ENCODE data around the gene CNBD2. TPM values are rescaled to one million over a fixed set of nuclear protein-coding genes. Genes with fewer than 3 reads are reported as not detected.
"Not testable (repeated sequence)": the region's sequence is repeated elsewhere in the genome, so short reads cannot be mapped to it uniquely, and the experiment has no call there.

Gene CNBD2
- total RNA-seq, 1 donor from 2014 or later, result 3.7 TPM

GRCh38 chr20:35994994-35995453, 26.6 kb downstream of the CNBD2 start:
- H3K27ac ChIP-seq (replicated peaks), result no peak overlapping the region
- peak; percentile 80 for DNase-seq
- intact Hi-C loops (cut with micrococcal nuclease), result no loop called here
- H3K4me1 ChIP-seq, result peaks cover 3% of the 10 kb centered on the region
- H3K27me3 ChIP-seq (ENCODE audit: low read depth), result no peaks in the 10 kb centered on the region
- no peak overlapping the region for H3K4me3 ChIP-seq
- TF ChIP-seq CTCF (IDR thresholded peaks at IDR 0.05; ENCODE audit: borderline replicate concordance), result peak; percentile 93
- H3K9me3 ChIP-seq (replicated peaks), result peaks cover 6% of the 10 kb centered on the region
- H3K36me3 ChIP-seq, result no peaks in the 10 kb centered on the region

DNA sequence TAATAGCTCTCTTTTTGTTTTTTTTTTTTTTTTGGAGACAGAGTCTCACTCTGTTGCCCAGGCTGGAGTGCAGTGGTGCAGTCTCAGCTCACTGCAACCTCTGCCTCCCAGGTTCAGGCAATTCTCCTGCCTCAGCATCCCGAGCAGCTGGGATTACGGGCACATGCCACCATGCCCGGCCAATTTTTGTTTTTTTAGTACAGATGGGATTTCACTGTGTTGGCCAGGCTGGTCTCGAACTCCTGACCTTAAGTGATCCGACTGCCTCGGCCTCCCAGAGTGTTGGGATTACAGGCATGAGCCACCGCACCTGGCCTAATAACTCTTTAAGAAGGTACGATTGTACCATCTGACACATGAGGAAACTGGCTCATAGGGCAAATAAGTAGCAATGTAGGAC, 28.1 kb downstream of the CNBD2 start:
- intact Hi-C loops (cut with micrococcal nuclease); H3K36me3 ChIP-seq; H3K4me3 ChIP-seq; H3K4me1 ChIP-seq; DNase-seq; H3K27me3 ChIP-seq (ENCODE audit: low read depth); H3K27ac ChIP-seq (replicated peaks): not testable (repeated sequence)
- H3K9me3 ChIP-seq (replicated peaks), result peaks cover 11% of the 10 kb centered on the region

- H3K4me3 ChIP-seq; H3K27me3 ChIP-seq (ENCODE audit: low read depth); H3K36me3 ChIP-seq; H3K4me1 ChIP-seq; intact Hi-C loops (cut with micrococcal nuclease); DNase-seq; H3K27ac ChIP-seq (replicated peaks): not testable (repeated sequence)
- peaks cover 16% of the 10 kb centered on the region for H3K9me3 ChIP-seq (replicated peaks)
Observed at GRCh38 chr20:36001331-36001730, 32.9 kb downstream of the CNBD2 start.

DNA sequence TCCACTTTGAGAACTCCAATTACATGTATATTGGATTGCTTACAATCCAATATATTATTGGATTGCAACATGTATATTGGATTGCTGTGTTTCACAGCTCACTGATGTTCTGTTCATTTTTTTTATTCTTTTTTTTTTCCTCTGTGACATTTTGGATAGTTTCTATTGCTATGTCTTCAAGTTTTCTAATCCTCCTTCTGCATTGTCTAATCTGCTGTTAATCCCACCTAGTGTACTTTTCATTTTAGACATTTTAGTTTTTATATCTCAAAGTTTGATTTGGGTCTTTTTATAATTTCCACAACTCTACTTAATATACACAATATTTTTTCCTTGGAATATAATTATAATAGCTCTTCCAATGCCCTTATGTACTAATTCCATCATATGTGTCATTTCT, 34.5 kb downstream of the CNBD2 start:
- no peak for TF ChIP-seq CTCF (IDR thresholded peaks at IDR 0.05; ENCODE audit: borderline replicate concordance)
- no peaks in the 10 kb centered on the region for H3K4me1 ChIP-seq
- H3K27ac ChIP-seq (replicated peaks), result no peak overlapping the region
- no peak overlapping the region for H3K4me3 ChIP-seq
- H3K36me3 ChIP-seq, result no peaks in the 10 kb centered on the region
- H3K9me3 ChIP-seq (replicated peaks), result peaks cover 16% of the 10 kb centered on the region
- no peaks in the 10 kb centered on the region for H3K27me3 ChIP-seq (ENCODE audit: low read depth)
- no peak for DNase-seq
- intact Hi-C loops (cut with micrococcal nuclease), result no loop called here

DNA sequence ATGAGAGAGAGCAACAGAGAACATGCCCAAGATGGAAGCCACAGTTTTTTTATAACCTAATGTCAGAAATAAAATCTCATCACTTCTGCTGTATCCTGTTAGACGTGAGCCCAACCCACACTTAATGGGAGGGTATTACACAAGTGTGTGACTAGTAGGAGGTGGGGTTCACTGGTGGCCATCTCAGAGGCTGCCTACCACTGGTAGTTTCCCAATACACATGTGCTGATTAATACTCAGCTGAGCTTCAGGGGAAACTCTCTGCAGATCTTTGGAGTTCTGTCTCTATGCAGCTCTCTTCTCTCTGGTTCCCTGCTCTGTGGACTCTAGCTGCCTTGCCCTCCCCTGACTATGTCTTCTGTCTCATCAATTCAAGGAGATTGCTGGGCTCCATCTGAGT, 35.7 kb downstream of the CNBD2 start:
- TF ChIP-seq CTCF (IDR thresholded peaks at IDR 0.05; ENCODE audit: borderline replicate concordance), result no peak
- H3K4me1 ChIP-seq, result no peaks in the 10 kb centered on the region

GRCh38 chr20:36008461-36009035, 40.2 kb downstream of the CNBD2 start:
- Histone ChIP-seq H3K27ac (replicated peaks) (no peak overlapping the region), H3K4me3 (no peak overlapping the region), H3K9me3 (replicated peaks) (peaks cover 4% of the 10 kb centered on the region), H3K27me3 (ENCODE audit: low read depth) (no peaks in the 10 kb centered on the region), H3K36me3 (no peaks in the 10 kb centered on the region), H3K4me1 (no peaks in the 10 kb centered on the region)
- intact Hi-C loops (cut with micrococcal nuclease), result no loop called here
- DNase-seq, result no peak
- no peak for TF ChIP-seq CTCF (IDR thresholded peaks at IDR 0.05; ENCODE audit: borderline replicate concordance)

More for the DNA sequence above, 35.7 kb downstream of the CNBD2 start:
- Histone ChIP-seq H3K27ac (replicated peaks) (no peak overlapping the region), H3K4me3 (no peak overlapping the region), H3K36me3 (no peaks in the 10 kb centered on the region), H3K27me3 (ENCODE audit: low read depth) (no peaks in the 10 kb centered on the region), H3K9me3 (replicated peaks) (peaks cover 16% of the 10 kb centered on the region)
- DNase-seq, result no peak
- intact Hi-C loops (cut with micrococcal nuclease), result no loop called here
